HFFc6 (cell line): ENCODE measurements around the gene OSBP2. TPM values are rescaled to one million over a fixed set of nuclear protein-coding genes. Genes with fewer than 3 reads are reported as not detected.

Experiments
- DNase-seq: peaks from one replicate; pipeline ENCODE4 v3.0.0-alpha.2; 2018
- H3K27ac Mint-ChIP-seq: 2 replicates; pipeline ENCODE4 v1.8.0; 2020; ENCODE audit warnings: mild to moderate bottlenecking, mixed read lengths
- H3K27me3 Mint-ChIP-seq: 2 replicates; pipeline ENCODE4 v1.8.0; 2021; ENCODE audit warnings: mild to moderate bottlenecking, moderate library complexity, mixed read lengths; ENCODE audit not compliant: insufficient read depth
- H3K36me3 Mint-ChIP-seq: 2 replicates; pipeline ENCODE4 v1.8.0; 2021; ENCODE audit warnings: low read depth, mixed read lengths
- H3K4me1 Mint-ChIP-seq: 2 replicates; pipeline ENCODE4 v1.8.0; 2020; ENCODE audit warnings: low read depth, mixed read lengths
- H3K4me3 Mint-ChIP-seq: 2 replicates; pipeline ENCODE4 v1.8.0; 2020; ENCODE audit warnings: mild to moderate bottlenecking, moderate library complexity, mixed read lengths
- H3K9me3 Mint-ChIP-seq: 2 replicates; pipeline ENCODE4 v1.8.0; 2020; ENCODE audit warnings: mild to moderate bottlenecking, mixed read lengths
- total RNA-seq, 6 experiments: library from RNA; stranded (reverse); fragmentation: NEBNext Ultra II Directional; extraction: Animal tissue kit (Norgen Biotek cat#: 25700); gene quantifications; 2 replicates in 1 of 6; 3 replicates in 5 of 6; pipeline ENCODE4 v1.2.3, GENCODE V29; 2021
- TF ChIP-seq, protein P1 (sequence below): fragments of 200-600 bp; sonication (generic); IDR thresholded peaks from 2 replicates; pipeline ENCODE4 v1.5.0; 2021; ENCODE audit warnings: antibody characterized with exemption, mild to moderate bottlenecking

Gene OSBP2
- total RNA-seq, 6 experiments from 2014 or later: 0.09 to 0.37 (median 0.28) TPM; not detected in 1

DNA sequence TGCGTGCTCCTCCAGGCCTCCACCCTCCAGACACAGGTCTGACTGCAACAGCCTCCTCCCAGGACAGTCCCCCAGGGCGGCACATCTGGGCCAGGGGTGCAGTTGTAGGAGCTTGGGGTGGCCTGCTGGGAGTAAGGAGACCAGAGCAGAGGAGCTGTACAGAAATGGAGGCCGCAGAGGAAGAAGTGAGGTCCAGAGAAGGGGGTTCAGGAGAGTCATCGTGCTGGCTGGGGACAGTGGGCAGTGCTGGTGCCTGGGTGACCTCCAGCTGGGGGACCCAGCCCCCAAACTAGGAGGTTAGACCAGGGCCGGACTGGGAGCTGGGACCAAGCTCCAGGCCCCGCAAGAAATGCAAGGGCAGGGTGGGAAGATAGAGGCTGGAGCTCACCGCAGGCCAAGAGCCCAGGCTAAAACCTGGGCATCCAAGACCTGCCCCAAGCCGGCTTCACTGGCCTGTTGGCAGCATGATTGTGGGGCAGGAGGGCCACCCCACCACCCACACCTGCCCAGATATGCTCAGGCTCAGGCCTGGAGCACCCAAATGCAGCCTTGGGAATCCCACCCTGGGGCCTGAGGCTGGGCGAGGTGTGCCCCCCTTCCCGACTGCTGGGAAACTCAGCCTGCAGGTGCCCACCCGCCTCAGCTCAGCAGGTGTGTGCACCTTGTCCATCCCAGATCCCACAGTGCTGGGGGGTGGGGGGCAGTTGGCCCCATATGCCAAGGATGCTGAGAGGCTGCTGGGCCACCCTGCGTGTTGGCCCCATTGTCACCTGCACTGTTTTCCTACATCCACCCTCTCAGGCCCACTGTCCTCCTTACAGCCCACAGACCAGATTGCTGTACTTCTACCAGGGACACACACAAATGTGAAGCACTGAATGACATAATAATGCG is 177.0 kb downstream of the OSBP2 start:
- no peak overlapping the region for H3K27ac Mint-ChIP-seq

DNA sequence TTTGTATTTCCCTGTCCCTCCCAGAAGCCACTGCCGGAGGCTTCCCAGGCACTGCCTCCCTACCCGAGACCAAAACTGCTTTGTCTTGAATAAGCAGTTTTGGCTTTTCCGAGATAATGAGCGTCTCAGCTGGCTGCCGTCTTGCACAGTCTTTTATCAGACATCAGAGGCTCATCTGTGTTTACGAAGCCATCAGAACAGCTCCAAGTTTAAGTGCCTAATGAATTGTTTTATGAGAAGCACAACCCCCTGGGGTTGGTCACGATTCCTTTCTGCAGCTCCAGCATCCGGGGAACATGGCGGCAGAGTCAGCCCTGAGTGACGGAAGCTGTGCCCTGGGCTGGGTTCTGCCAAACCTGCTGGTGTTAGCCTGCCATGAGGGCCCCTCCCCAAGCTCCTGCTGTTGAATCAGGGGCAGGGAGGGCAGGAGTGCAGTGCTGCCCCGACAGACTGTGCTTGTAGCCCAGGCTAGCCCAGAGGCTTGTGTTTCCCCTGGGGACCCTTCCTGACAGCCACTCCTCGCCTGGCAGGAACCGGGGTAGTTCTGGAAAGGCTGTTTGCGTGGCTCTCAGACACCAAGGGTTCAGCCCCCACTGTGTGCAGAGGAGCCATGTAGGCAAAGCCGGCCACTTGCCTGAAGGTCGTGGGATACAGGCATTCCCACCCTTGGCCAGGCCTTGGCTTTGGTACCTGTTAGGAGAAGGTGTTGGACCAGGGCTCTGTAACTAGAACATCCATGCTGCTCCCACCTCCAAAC is 177.8 kb downstream of the OSBP2 start:
- Mint-ChIP-seq H3K4me3 (no peak overlapping the region), H3K36me3 (no peaks in the 10 kb centered on the region), H3K27me3 (peaks cover 31% of the 10 kb centered on the region)

More for the DNA sequence above, 177.0 kb downstream of the OSBP2 start:
- DNase-seq: no peak
- TF ChIP-seq, protein P1, sequence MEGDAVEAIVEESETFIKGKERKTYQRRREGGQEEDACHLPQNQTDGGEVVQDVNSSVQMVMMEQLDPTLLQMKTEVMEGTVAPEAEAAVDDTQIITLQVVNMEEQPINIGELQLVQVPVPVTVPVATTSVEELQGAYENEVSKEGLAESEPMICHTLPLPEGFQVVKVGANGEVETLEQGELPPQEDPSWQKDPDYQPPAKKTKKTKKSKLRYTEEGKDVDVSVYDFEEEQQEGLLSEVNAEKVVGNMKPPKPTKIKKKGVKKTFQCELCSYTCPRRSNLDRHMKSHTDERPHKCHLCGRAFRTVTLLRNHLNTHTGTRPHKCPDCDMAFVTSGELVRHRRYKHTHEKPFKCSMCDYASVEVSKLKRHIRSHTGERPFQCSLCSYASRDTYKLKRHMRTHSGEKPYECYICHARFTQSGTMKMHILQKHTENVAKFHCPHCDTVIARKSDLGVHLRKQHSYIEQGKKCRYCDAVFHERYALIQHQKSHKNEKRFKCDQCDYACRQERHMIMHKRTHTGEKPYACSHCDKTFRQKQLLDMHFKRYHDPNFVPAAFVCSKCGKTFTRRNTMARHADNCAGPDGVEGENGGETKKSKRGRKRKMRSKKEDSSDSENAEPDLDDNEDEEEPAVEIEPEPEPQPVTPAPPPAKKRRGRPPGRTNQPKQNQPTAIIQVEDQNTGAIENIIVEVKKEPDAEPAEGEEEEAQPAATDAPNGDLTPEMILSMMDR: no peak
- no peaks in the 10 kb centered on the region for H3K36me3 Mint-ChIP-seq
- no peak overlapping the region for H3K4me3 Mint-ChIP-seq
- H3K9me3 Mint-ChIP-seq: no peaks in the 10 kb centered on the region
- peaks cover 31% of the 10 kb centered on the region for H3K27me3 Mint-ChIP-seq
- no peaks in the 10 kb centered on the region for H3K4me1 Mint-ChIP-seq

DNA sequence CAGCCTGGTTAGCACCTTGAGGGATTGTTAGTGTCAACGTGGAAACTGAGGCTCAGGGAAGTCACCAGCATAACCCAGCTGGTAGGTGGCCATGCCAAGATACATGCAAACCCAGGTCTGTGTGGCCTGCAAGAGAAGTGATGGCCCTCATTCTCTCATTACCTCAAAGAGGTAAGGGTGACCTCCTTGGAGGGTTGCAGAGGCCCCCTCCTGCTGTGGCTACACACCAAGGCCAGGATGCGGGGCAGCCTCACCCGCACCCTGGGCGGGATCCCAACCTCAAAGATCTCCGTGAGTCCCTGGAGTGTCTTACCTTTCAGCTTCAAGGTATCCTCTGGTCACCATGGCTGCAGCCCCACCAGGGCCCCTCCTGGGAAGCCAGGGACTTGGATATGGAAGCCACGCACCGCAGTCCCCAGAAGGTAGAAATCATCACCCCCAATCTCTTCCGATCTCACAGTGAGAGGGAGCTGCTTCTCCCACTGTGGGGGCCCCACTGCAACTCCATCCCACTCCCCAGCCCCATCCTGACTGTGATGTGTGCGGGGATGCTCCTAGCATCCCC is 178.5 kb downstream of the OSBP2 start:
- H3K9me3 Mint-ChIP-seq: no peaks in the 10 kb centered on the region
- TF ChIP-seq, protein P1: no peak
- no peak for DNase-seq
- no peaks in the 10 kb centered on the region for H3K36me3 Mint-ChIP-seq
- H3K4me1 Mint-ChIP-seq: no peaks in the 10 kb centered on the region
- peaks cover 32% of the 10 kb centered on the region for H3K27me3 Mint-ChIP-seq
- no peak overlapping the region for H3K4me3 Mint-ChIP-seq
- no peak overlapping the region for H3K27ac Mint-ChIP-seq

More for the DNA sequence above, 177.8 kb downstream of the OSBP2 start:
- TF ChIP-seq, protein P1: no peak
- Mint-ChIP-seq H3K4me1 (no peaks in the 10 kb centered on the region), H3K27ac (no peak overlapping the region), H3K9me3 (no peaks in the 10 kb centered on the region)
- no peak for DNase-seq

DNA sequence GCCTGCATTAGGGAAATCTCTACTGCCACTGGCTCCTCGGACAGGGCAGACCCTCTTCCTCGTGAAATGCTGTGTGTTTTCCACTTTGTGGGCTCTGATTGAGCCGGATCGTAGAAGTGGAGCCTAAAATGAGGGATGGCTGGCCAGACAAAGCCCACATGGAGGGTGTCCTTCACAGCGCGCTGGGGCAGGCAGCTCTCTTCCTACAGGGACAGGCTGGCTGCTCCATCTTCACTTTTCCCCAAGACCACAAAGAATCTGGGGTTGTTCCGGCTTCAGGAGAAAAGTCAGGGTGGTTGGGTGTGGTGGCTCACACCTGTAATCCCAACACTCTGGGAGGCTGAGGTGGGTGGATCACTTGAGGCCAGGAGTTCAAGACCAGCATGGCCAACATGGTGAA is 179.0 kb downstream of the OSBP2 start:
- no peak for DNase-seq
- Mint-ChIP-seq H3K27me3 (peaks cover 36% of the 10 kb centered on the region), H3K27ac (no peak overlapping the region), H3K9me3 (no peaks in the 10 kb centered on the region), H3K4me1 (no peaks in the 10 kb centered on the region), H3K4me3 (no peak overlapping the region), H3K36me3 (no peaks in the 10 kb centered on the region)
- TF ChIP-seq, protein P1: no peak

DNA sequence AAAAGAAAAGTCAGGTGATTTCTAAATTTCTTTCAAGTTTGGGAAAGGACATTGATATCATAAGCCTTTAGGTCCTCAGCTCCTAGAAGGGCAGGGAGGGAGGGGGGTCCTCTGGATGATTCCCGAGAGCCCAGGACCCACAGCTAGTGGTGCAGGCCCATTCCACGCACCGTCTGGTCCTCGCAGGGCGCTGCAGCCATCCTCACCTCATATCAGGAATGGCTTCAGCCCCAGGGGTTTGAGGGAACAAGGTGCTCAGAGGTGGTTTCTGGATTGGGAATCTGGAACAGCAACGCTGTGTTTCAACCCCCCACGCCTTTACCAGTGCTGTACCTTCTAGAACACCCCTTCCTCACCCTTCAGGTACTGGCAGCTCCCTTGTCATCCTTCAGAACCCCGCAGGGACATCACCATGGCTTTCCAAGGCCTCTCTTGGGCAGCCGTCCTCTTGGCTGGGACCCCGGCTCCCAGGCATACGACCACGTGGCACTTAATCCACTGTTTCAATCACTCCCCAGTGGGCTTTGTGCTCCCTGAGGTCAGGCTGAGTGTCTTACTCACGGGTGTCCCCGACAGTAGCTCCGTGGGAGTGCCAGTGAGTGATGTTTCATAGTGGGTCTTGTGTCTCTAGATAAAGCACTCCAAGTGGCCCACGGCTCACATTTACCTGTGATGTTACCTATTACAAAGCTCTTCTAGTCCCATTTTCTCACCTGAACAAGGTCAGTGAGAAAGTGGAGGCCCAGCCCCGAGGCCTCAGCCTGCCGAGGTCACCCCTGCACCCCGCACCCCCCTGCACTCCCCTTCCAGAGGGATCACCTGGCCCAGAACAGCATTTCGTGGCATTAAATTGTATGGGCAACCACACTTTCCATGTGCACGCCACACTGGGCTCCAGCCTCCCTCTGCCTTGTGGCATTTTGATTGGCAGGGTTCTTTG is 180.0 kb downstream of the OSBP2 start:
- no peak overlapping the region for H3K27ac Mint-ChIP-seq
- H3K4me3 Mint-ChIP-seq: no peak overlapping the region
- TF ChIP-seq, protein P1: no peak
- H3K36me3 Mint-ChIP-seq: no peaks in the 10 kb centered on the region
- H3K4me1 Mint-ChIP-seq: no peaks in the 10 kb centered on the region
- H3K9me3 Mint-ChIP-seq: no peaks in the 10 kb centered on the region
- H3K27me3 Mint-ChIP-seq: peaks cover 41% of the 10 kb centered on the region
- no peak for DNase-seq
